Measurements from ENCODE around the gene NUDC.

The NUDC gene

GRCh38 chr1:26951821-26952497, 30.4 kb downstream of the NUDC start:
- POLR2A ChIA-PET: interaction anchor here (0.6 kb wide), 1 partner anchor 145 kb away, joined by 3 read pairs; no protein-coding TSS in a partner anchor
- CTCF ChIA-PET: interaction anchor here (0.7 kb wide), 1 partner anchor 34 kb away, joined by 3 read pairs; no protein-coding TSS in a partner anchor

GRCh38 chr1:26953374-26953773, 31.8 kb downstream of the NUDC start:
- POLR2A ChIA-PET: no interaction called here
- CTCF ChIA-PET: no interaction called here
- DNase-seq (ENCODE audit: extremely low spot score): no peak
- no peak for TF ChIP-seq CTCF (IDR thresholded peaks at IDR 0.05; ENCODE audit: control extremely low read depth, extremely low read depth, low read depth, missing control alignments)

More at GRCh38 chr1:26951821-26952497, 30.4 kb downstream of the NUDC start:
- no peak for DNase-seq (ENCODE audit: extremely low spot score)
- no peak for TF ChIP-seq CTCF (IDR thresholded peaks at IDR 0.05; ENCODE audit: control extremely low read depth, extremely low read depth, low read depth, missing control alignments)

- ChIA-PET CTCF (no interaction called here), POLR2A (no interaction called here)
- no peak for TF ChIP-seq CTCF (IDR thresholded peaks at IDR 0.05; ENCODE audit: control extremely low read depth, extremely low read depth, low read depth, missing control alignments)
- no peak for DNase-seq (ENCODE audit: extremely low spot score)
Observed at GRCh38 chr1:26956321-26956720, 34.8 kb downstream of the NUDC start.

GRCh38 chr1:26957306-26957705, 35.8 kb downstream of the NUDC start:
- no peak for TF ChIP-seq CTCF (IDR thresholded peaks at IDR 0.05; ENCODE audit: control extremely low read depth, extremely low read depth, low read depth, missing control alignments)
- DNase-seq (ENCODE audit: extremely low spot score): no peak
- POLR2A ChIA-PET: no interaction called here
- CTCF ChIA-PET: no interaction called here

- POLR2A ChIA-PET: no interaction called here
- TF ChIP-seq CTCF (IDR thresholded peaks at IDR 0.05; ENCODE audit: control extremely low read depth, extremely low read depth, low read depth, missing control alignments): no peak
- CTCF ChIA-PET: interaction anchor here (1.0 to 1.8 kb wide), 2 partner anchors 9 to 10 kb away, joined by 3 to 4 read pairs; no protein-coding TSS in a partner anchor
- no peak for DNase-seq (ENCODE audit: extremely low spot score)
Observed at GRCh38 chr1:26959270-26959669, 37.7 kb downstream of the NUDC start.

- no peak for DNase-seq (ENCODE audit: extremely low spot score)
- TF ChIP-seq CTCF (IDR thresholded peaks at IDR 0.05; ENCODE audit: control extremely low read depth, extremely low read depth, low read depth, missing control alignments): no peak
- CTCF ChIA-PET: interaction anchor here (0.8 to 1.8 kb wide), 2 partner anchors 9 to 37 kb away, joined by 3 to 4 read pairs; no protein-coding TSS in a partner anchor
- POLR2A ChIA-PET: no interaction called here
Observed at GRCh38 chr1:26959722-26960624, 38.4 kb downstream of the NUDC start, which contains the start of gene KDF1. Gene KDF1 (minus strand): TSS chr1:26960468. CDS start chr1:26952380, 8,088 bp downstream.

Measured in GM10248 (cell line).